Keratinocyte (primary cell): ENCODE measurements around the gene MKS1.

Experiments used
- EZH2 ChIP-seq: IDR thresholded peaks from one replicate; pipeline ENCODE4 v1.6.1; 2012; ENCODE audit warnings: inconsistent platforms, mild to moderate bottlenecking, low read length, moderate library complexity
- TF ChIP-seq, protein P1 (sequence below), 3 experiments: IDR thresholded peaks in 1 of 3; conservative IDR thresholded peaks in 1 of 3; optimal IDR thresholded peaks in 1 of 3; 2 replicates in 2 of 3; 3 replicates in 1 of 3; pipeline versions ENCODE3 to v1.5.1; 2011; ENCODE audit warnings: low read length in 3 of 3, mild to moderate bottlenecking in 3 of 3, moderate library complexity in 2 of 3, control low read depth in 1 of 3, inconsistent platforms in 1 of 3; ENCODE audit not compliant: insufficient read depth in 2 of 3; ENCODE audit errors: extremely low read depth in 1 of 3

GRCh38 chr17:58246781-58247180 lies 27.7 kb upstream of the MKS1 start:
- TF ChIP-seq, protein P1, sequence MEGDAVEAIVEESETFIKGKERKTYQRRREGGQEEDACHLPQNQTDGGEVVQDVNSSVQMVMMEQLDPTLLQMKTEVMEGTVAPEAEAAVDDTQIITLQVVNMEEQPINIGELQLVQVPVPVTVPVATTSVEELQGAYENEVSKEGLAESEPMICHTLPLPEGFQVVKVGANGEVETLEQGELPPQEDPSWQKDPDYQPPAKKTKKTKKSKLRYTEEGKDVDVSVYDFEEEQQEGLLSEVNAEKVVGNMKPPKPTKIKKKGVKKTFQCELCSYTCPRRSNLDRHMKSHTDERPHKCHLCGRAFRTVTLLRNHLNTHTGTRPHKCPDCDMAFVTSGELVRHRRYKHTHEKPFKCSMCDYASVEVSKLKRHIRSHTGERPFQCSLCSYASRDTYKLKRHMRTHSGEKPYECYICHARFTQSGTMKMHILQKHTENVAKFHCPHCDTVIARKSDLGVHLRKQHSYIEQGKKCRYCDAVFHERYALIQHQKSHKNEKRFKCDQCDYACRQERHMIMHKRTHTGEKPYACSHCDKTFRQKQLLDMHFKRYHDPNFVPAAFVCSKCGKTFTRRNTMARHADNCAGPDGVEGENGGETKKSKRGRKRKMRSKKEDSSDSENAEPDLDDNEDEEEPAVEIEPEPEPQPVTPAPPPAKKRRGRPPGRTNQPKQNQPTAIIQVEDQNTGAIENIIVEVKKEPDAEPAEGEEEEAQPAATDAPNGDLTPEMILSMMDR (optimal IDR thresholded peaks at IDR 0.05 in 1 of 3, IDR thresholded peaks at IDR 0.05 in 1 of 3, conservative IDR thresholded peaks at IDR 0.05 in 1 of 3; ENCODE audit: extremely low read depth in 1 of 3, insufficient read depth in 2 of 3, low read length in 3 of 3): no peak
- no peak for TF ChIP-seq EZH2
